PC-9 (cell line): ENCODE measurements around the gene CDK5RAP3.

Experiments used
- CTCF ChIP-seq: fragments of 200-600 bp; sonication (generic); conservative IDR thresholded peaks from 2 replicates; pipeline ENCODE4 v1.6.1; 2017; ENCODE audit warnings: mixed run types, antibody characterized with exemption, mild to moderate bottlenecking, moderate library complexity
- EZH2 ChIP-seq: fragments of 200-600 bp; sonication (generic); IDR thresholded peaks from 2 replicates; pipeline ENCODE4 v1.8.0; 2017; ENCODE audit warnings: antibody characterized with exemption, low read depth

GRCh38 chr17:47995241-47995935 is 24.5 kb downstream of the CDK5RAP3 start:
- no peak for TF ChIP-seq CTCF
- TF ChIP-seq EZH2 = no peak
